ENCODE data around the gene CACYBP. TPM values are rescaled to one million over a fixed set of nuclear protein-coding genes. Genes with fewer than 3 reads are reported as not detected.
"Not testable (repeated sequence)": the region's sequence is repeated elsewhere in the genome, so short reads cannot be mapped to it uniquely, and the experiment has no call there.

CACYBP gene
- total RNA-seq, 1 donor from 2014 or later, result 83.7 TPM

- DNase-seq (ENCODE audit: low spot score), result no peak
Observed at GRCh38 chr1:175005085-175005783, 5.5 kb downstream of the CACYBP start.

DNA sequence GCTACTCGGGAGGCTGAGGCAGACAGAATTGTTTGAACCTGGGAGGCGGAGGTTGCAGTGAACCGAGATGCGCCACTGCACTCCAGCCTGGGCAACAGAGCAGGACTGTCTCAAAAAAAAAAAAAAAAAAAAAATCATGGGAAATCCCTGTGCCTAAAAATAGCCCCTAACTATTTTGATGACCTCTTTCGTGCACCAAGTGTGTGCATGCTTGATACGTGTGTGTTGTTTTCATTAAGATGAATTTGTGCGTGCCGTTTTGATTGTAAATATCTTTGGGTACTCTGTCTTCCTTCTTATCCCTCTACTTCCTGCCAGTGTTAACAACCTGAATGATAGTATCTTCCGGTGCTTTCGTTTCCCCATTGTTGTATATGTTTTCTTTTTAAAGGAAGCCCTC, 9.8 kb downstream of the CACYBP start:
- DNase-seq (ENCODE audit: low spot score), result no peak

GRCh38 chr1:175013445-175013844, 13.7 kb downstream of the CACYBP start:
- DNase-seq (ENCODE audit: low spot score), result no peak

- DNase-seq (ENCODE audit: low spot score), result no peak
Observed at GRCh38 chr1:175015243-175015642, 15.5 kb downstream of the CACYBP start.

DNA sequence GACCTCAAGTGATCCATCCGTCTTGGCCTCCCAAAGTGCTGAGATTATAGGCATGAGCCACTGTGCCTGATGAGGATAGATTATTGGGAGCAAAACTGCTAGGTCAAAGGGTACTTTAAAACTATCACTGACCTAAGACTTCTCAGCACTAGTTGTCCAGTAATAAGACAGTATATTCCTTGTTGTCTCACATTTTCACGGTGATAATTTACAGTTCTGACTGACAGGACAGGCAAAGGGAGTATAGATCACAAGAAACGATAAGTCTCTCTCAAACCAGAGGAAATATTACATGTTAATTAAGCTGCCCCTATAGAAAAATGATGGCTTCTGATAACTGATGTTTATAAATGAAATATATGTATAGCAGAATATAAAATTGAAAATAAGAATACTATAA, 19.8 kb downstream of the CACYBP start:
- no peak for DNase-seq (ENCODE audit: low spot score)

DNA sequence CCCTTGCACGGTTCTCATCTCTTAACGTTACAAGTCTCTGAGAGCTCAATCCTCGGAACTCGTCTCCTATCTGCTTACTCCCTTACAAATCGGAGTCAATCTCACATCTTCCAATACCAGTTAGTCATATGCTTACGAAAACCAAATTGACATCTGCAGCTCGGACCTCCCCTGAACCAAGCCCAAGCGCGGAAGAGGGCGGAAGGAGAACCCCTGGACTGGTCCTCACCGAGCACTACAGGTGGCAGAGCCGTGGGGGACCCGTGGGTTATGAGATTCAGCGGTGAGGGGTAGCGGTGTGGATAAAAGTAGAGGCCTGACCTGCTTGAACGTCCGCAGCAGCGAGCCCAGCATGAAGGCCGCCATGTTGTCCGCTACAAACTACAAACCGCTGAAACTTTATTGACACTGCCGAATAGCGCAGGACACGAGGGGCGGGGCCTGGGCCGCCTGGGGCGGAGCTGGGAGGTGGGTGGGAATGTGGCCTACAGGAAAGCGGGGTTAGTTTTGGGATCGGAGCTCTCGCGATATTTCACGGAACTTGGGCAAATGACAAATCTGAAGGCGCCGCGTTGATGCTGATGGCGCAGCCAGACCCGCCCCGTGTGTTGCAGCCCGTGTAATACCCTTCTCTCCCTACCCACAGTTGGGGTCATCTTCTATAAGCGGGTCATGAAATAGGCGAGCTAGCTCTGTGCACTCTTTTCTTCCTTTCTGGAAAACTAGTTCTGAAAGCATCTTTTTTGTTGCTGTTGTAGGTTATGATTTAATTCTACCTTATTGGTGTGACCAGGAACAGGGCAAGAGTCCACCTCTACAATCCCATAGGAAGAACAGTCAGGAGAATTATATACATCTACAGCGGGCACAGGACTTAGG, 23.5 kb downstream of the CACYBP start, which contains the start of gene MRPS14:
MRPS14 (minus strand) TSS at position 383 of the 879 bp plus-strand sequence; CDS start at position 366, 17 bp downstream.
- peak; percentile 98 for DNase-seq (ENCODE audit: low spot score)

DNA sequence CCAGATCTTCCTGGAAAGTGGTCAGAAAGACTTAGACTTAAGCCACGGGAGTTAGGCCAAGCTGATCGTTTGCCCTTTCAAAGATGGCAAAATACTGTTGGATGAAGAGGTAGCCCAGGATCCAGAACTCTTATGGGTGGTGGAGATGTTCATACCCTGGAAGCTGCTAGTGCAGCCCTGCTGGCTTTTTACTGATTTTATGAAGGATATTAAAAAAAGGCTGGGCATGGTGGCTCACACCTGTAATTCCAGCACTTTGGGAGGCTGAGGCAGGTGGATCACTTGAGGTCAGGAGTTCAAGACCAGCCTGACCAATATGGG, 24.1 kb downstream of the CACYBP start:
- DNase-seq (ENCODE audit: low spot score), result not testable (repeated sequence)

DNA sequence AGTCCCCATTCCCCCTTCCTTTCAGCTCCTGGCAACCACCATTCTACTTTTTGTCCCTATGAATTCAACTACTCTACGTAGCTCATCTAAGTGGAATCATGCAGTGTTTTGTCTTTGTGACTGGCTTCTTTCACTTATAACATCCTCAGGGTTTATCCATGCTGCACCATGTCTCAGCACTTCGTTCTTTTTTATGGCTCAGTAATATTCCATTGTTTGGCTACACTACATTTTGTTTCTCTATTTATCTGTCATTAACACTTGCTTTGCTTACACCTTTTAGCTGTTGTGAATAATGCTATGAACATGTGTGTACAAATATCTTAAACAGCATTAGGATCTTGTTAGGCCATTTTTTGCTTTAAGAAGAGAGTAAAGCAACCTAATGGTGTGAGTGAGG, 25.0 kb downstream of the CACYBP start:
- no peak for DNase-seq (ENCODE audit: low spot score)

- no peak for DNase-seq (ENCODE audit: low spot score)
Observed at GRCh38 chr1:175033953-175034352, 34.2 kb downstream of the CACYBP start.

GRCh38 chr1:175034775-175035174, 35.0 kb downstream of the CACYBP start:
- DNase-seq (ENCODE audit: low spot score), result no peak

DNA sequence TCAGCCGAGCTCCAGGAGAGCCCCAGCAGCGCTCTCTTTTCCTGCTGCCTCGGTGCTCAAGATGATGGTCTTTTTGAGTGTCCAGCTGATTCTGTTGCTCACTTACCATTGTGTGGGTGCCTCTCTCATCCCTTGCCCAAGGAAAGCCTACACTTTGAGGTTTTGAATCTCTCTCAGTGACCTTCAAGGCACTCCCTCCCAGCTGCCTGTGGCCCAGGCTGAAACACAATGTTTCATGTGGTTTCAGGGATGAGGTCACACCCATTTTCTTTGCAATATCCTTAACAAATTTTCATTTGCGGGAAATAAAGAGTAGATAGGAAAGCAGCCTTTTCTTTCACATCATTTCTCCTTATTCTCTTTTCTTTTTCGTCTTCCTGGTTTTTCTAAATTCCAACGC, 36.1 kb downstream of the CACYBP start:
- DNase-seq (ENCODE audit: low spot score), result no peak

DNA sequence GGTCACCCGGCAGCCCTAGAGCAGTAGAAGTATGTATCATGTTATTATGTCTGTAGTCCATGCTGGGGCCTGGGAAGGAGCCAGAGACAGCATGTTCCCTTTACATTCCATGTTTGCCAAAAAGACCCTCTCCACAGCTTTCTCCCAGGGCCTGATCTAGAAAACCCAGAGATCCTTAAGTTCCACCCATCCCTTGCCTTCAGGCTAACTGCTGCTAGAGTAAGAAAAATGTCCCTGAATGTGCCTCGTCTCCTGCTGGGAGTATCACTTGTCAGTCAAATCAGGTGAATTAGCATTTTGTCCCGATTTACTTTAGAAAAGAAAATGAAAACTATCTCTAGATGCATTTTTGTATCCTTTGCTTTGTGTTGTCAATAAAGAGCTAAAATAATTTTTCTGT, 36.7 kb downstream of the CACYBP start:
- DNase-seq (ENCODE audit: low spot score), result no peak

DNA sequence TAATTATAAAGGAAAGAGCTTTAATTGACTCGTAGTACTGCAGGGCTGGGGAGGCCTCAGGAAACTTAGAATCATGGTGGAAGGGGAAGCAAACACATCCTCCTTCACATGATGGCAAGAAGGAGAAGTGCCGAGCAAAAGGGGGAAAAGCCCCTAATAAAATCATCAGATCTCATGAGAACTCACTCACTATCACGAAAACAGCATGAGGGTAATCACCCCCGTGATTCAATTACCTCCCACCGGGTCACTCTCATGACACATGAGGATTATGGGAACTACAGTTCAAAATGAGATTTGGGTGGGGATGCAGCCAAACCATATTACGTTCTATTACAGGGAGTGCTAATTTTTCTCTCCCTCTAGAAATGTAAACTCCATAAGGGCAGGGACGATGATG, 37.7 kb downstream of the CACYBP start:
- DNase-seq (ENCODE audit: low spot score), result no peak

DNA sequence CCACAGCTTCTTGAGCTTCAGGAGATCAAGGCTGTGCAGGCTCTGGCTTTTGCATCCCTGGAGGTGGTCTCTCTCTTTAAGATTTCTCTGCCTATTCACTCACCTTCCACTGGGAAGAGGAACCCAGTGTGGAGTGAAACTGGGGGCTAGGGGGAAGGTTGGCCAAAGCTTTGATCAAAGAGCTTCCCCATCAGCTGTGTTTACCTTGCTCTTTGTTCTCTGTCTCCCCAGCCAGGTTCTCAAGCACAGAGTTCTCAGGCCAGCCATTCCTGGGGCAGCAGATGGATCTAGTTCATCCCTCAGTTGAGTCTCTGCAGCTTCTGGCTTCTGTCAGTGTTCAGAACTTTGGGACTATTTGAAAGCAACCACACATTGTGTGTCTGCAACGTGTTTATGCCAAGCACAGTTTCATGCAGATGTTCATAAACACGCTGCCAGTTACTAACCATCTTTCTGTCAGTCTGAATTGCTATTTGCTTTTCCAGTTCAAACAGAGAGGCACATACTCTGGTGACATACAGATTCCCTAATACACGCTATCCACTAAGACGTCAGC, 40.7 kb downstream of the CACYBP start:
- no peak for DNase-seq (ENCODE audit: low spot score)

DNA sequence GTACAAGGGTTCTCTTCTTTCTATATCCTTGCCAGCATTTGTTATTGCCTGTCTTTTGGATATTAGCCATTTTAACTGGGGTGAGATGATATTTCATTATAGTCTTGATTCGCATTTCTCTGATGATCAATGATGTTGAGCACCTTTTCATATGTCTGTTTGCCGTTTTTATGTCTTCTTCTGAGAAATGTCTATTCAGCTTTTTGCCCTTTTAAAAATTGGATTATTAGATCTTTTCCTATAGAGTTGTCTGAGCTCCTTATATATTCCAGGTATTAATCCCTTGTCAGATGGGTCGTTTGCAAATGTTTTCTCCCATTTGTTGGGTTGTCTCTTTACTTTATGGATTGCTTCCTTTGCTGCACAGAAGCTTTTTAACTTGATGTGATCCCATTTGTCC, 42.9 kb downstream of the CACYBP start:
- no peak for DNase-seq (ENCODE audit: low spot score)

DNA sequence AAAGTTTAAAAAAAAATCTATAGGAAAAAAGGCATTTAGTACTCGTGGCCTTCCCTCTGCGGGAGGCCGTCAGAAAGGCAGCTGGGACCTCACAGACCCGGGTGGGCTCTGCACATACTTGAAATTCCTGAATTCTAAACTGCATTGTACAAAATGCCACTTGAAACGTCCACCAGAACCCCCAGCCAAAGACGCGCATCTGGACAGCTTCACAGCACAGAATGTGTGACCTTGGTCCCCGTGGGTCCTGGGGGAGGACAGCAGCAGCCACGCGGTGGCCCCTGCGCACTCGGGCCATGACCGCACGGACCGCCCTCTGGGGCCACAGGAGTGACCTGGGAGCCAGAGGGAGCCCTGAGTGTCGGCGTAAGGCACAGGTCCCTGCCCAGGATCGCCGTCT, 44.1 kb downstream of the CACYBP start:
- DNase-seq (ENCODE audit: low spot score), result no peak

GRCh38 chr1:175044591-175044990, 44.8 kb downstream of the CACYBP start:
- not testable (repeated sequence) for DNase-seq (ENCODE audit: low spot score)

GRCh38 chr1:175045097-175045496, 45.4 kb downstream of the CACYBP start:
- no peak for DNase-seq (ENCODE audit: low spot score)

- DNase-seq (ENCODE audit: low spot score), result no peak
Observed at GRCh38 chr1:175045519-175045918, 45.8 kb downstream of the CACYBP start.

DNA sequence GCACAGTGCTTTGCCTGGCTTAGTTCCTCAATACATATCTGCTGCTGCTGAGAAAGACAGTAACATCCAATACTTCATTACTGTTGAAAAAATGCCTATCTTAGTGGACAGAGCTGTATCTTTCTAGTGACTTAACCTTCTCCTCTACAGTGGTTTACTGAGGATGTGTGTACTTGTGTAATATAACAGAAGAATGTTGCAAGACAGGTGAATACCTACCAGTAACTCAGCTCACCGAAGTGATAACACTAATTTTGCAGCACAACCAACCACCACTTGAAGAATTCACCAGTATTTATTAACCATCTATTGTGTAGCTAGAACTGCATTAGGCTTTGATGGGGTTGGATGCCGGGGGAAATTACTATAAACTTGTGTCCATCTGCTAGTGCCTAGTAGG, 51.2 kb downstream of the CACYBP start:
- no peak for DNase-seq (ENCODE audit: low spot score)

GRCh38 chr1:175054736-175055135, 55.0 kb downstream of the CACYBP start:
- no peak for DNase-seq (ENCODE audit: low spot score)

Data from mesenteric fat pad (tissue), 1 donor.